HG03439 (cell line): Measurements from ENCODE around the gene FANCC.

ENCODE experiments used
- ATAC-seq: cut with Tn5 transposase; IDR thresholded peaks from one replicate; pipeline ENCODE4 v1.9.1; 2021; ENCODE audit warnings: mild to moderate bottlenecking, moderate library complexity; ENCODE audit not compliant: unreplicated experiment

Gene FANCC

DNA sequence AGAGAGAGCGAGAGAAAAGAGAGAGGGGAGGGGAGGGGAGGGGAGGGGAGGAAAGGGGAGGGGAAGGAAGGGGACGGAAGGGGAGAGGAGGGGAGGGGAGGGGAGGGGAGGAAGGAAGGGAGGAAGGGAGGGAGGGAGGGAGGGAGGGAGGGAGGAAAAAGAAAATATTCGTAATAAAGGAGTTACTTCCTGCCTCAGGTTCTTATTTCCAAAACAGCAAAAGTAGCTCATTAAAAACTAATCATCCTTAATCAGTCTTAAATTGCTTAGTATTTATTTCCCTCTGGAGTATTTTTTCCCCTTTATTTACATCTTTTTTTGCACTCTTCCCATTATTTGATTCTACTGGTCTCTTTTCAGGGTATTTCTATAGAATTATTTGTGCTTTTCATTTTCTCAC is 162.3 kb downstream of the FANCC start:
- ATAC-seq, result no peak

- ATAC-seq, result no peak
These were observed 166.6 kb downstream of the FANCC start for GRCh38 chr9:95150903-95151302.

- ATAC-seq, result no peak
These were observed 169.3 kb downstream of the FANCC start for GRCh38 chr9:95148208-95148520.

DNA sequence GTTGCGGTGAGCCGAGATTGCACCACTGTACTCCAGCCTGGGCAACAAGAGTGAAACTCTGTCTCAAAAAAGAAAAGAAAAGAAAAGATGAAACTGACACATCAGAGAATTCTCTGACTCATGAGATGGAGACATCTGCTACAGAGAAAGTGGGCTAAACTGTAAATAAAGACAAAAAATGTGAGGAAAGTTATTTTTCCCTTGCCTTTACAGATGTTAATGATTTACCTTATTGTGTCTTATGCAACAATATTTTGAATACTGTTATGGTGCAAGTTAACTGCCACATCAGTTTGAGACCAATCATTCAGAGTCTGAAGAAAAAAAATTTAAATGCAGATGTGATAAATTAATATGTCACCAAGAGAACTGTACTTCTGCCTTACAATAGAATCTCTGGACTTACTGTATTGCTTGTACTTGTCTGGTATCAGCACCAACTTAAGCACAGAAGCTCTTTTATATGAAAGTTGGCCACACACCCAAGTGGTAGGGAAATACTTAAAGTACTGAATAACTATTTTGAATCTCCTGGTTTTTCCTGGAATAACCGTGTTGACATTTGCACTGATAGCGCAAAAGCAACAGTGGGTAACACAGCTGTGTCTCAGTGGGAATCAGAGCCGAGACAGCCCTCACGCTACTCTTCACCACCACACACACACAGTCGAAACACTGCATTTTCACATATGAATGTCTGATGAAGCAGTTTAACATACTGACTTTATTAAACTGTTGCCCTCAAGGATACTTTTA is 169.9 kb downstream of the FANCC start:
- no peak for ATAC-seq

GRCh38 chr9:95143591-95144561 is 173.6 kb downstream of the FANCC start:
- ATAC-seq, result no peak

- no peak for ATAC-seq
These were observed 174.8 kb downstream of the FANCC start for GRCh38 chr9:95142728-95143127.

GRCh38 chr9:95142315-95142714 is 175.2 kb downstream of the FANCC start:
- no peak for ATAC-seq

DNA sequence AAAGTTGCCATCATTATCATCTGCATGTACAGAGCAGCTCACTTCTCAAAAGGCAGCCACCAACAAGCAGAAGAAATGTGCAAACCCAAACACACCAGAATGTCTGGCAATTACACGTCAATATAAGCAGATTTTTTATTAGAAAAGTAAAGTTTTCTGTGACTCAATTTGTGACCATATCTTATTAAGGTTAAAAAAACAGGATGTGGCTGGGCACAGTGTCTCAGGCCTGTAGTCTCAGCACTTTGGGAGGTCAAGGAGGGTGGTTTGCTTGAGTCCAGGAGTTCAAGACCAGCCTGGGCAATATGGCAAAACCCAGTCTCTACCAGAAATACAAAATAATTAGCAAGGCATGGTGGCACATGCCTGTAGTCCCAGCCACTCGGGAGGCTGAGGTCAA is 176.7 kb downstream of the FANCC start:
- ATAC-seq, result no peak

GRCh38 chr9:95139126-95139525 is 178.4 kb downstream of the FANCC start:
- ATAC-seq, result no peak

DNA sequence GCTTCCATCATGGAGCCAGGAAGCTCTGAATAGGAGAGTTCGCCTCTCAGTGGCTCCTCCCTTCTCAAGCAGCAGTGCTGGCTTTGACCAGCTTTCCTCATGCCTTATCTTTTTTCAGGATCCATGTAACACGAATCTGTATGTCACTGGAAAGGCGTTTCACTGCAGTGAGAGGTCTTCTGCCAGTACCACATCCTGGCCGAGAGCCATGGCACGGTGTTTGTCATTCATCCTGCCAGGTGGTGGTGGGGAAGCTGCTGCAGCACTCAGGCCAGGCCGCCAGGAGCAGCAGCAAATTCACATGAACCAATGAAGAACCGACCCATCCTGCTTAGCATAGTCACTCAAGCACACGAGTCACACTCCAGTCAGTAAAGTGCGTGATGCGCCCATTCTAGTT is 179.0 kb downstream of the FANCC start:
- no peak for ATAC-seq

DNA sequence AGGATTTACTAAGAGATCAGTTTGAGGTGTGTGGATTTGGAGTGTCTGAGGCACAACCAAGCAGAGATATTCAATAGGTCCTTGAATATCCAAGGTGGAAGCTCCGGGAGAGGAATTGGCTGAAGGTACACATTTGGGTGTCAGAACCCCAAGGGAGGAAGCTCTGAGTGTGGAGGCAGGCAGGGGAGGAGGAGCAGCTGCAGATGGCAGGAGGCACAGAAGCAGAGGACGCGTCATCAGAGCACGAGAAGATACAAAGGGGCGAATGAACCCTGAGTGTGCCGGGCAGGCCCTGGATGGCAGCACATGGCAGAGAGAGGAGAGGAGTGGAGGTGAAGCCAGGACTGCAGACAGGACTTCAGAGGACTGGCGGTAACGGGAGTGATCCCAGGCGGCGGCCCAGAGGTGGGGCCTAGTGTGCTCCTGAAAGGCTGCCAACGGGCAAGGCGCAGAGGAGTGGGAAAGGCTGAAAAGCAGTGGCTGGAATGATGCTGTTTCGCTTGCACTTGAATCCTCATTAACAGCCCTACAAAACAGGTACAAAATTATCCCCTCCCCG is 179.8 kb downstream of the FANCC start:
- no peak for ATAC-seq

- no peak for ATAC-seq
These were observed 181.8 kb downstream of the FANCC start for GRCh38 chr9:95135756-95136155.

DNA sequence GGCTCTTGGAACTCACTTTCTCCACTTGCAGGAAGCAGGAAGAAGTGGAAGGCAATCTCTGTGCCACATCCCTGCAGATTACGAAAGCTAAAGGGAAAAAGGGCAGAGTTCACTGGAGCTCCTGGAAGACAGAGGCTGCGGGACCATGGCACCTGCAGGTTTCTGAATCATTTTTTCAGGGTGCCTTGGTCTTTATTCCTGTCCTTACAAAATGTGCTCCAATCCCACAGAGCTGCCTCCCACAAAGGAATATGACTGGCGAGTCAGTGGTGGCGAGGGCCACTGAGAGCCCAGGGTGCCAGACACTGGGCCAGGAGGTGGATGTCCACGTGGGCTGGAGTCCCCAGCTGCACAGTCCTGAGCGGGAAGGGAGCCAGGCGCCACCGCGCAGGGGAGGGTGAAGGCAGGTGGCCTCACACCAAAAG is 183.0 kb downstream of the FANCC start:
- ATAC-seq, result no peak

DNA sequence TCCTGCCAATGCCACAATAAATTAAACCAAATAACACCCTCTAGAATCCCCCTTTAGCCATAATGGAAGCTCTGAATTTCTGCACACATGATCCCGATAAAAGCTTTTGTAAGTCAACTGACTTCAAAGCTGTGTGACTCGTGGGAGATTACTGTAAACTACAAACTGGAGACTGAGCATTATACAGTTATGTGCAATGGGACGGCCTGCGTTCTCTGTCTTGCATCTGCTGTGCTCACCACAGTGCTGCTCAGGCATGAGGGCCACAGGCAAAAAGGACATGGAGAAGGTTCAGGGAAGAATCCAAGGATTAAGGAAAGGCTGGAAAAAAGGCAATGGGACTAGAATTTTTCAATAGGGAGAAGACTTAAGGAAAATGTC is 184.2 kb downstream of the FANCC start:
- ATAC-seq, result no peak

GRCh38 chr9:95132366-95133324 is 184.9 kb downstream of the FANCC start:
- ATAC-seq, result no peak

GRCh38 chr9:95131023-95131943 is 186.2 kb downstream of the FANCC start:
- no peak for ATAC-seq

DNA sequence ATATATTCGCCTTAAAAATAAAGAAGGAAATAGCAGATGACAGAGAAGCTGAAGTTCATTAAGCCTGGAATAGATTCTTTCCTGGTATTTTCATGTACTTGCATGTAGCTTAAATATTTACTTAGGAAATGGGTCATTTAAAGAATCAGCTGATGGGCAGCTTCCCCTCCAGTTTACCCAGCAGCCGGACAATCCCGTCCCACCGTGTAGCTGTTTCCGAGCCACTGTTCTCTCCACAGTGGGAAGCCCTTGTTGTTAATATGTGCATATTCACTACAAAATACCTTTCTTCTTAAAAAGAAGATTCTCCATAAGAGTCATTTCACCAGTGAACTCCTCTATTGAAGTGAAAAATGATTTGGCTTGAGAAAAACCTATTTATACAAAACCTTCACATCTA is 187.0 kb downstream of the FANCC start:
- ATAC-seq, result no peak

GRCh38 chr9:95129476-95130291 is 187.8 kb downstream of the FANCC start:
- ATAC-seq, result no peak

GRCh38 chr9:95128177-95128524 is 189.4 kb downstream of the FANCC start:
- no peak for ATAC-seq
